ENCODE data around the gene TSC22D1. TPM values are rescaled to one million over a fixed set of nuclear protein-coding genes. Genes with fewer than 3 reads are reported as not detected.

The TSC22D1 gene
- total RNA-seq, 3 donors from 2014 or later: 249 to 299 (median 260) TPM

DNA sequence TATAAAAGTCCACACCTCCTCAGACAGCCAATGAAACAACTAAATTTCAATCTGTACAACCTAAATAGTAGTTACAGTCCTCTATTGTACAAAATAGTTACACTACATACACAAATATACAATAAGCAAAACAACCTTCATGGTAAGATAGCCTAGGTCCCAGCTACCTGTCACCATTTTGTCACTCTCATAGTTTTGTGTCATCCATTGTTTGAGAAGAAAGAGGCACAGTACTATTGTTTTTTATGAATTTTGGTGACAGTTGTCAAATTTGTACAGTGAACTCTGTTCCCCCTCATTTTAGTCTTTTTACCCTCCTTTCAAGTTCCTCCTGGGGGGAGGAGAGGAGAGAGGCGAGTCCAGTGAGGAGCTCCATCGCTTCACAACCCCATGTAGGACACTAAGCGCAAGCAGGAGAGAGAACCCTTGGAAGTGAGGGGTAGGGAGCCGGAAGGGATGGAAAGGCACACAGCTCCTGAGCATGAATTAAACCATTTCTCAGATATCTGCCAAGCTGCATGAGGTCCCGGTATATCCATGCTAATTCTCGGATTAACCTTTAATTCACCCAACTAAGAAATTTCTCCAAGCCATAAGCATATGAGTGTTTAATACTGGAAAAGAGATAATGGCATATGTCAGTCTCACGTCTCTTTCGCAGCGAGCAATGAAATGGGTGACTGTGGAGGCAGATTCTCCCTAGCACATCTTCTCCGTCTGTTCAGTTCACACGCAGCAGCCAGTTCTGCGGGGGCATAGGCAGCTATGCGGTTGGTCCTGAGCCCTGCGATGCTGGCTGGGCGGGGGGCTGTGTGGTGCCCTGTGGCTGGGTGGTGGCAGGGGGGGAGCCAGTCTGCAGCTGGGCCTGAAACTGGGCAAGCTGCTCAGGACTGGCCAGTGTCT is 142.0 kb downstream of the TSC22D1 start:
- Histone ChIP-seq H3K36me3 (ENCODE audit: low read depth) (no peaks in the 10 kb centered on the region), H3K4me3 (no peak overlapping the region), H3K4me1 (ENCODE audit: low read depth) (peaks cover 17% of the 10 kb centered on the region), H3K9me3 (no peaks in the 10 kb centered on the region)
- intact Hi-C loops (cut with DNase I, micrococcal nuclease): loop anchor here in 1 of 2 donors (10.0 kb wide), 1 partner anchor 379 kb away; no protein-coding TSS in a partner anchor
- no peak for ATAC-seq
- peak in 2 of 3 donors; percentile 41 to 56 for DNase-seq
- TF ChIP-seq, protein P1, sequence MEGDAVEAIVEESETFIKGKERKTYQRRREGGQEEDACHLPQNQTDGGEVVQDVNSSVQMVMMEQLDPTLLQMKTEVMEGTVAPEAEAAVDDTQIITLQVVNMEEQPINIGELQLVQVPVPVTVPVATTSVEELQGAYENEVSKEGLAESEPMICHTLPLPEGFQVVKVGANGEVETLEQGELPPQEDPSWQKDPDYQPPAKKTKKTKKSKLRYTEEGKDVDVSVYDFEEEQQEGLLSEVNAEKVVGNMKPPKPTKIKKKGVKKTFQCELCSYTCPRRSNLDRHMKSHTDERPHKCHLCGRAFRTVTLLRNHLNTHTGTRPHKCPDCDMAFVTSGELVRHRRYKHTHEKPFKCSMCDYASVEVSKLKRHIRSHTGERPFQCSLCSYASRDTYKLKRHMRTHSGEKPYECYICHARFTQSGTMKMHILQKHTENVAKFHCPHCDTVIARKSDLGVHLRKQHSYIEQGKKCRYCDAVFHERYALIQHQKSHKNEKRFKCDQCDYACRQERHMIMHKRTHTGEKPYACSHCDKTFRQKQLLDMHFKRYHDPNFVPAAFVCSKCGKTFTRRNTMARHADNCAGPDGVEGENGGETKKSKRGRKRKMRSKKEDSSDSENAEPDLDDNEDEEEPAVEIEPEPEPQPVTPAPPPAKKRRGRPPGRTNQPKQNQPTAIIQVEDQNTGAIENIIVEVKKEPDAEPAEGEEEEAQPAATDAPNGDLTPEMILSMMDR (IDR thresholded peaks at IDR 0.05): no peak

DNA sequence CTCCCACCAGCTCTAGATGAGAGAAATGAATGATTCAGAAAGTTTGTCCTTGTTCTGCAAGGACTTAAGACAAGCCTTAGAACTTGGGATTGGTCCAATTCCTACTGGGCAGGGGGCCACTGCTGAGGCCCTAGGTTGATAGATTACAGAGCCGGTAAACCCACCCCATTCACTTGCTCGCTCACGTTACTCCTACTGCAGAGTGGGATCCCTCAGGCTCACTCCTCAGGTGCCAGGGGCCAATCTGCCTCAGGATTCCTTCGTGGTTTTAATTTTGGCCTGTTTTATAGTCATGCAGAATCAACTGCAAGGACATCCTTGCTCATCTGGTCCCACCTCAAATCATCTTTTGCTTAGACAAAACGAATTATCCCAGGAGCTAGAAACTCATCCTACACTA is 143.5 kb downstream of the TSC22D1 start:
- Histone ChIP-seq H3K36me3 (ENCODE audit: low read depth) (no peaks in the 10 kb centered on the region), H3K4me1 (ENCODE audit: low read depth) (peaks cover 15% of the 10 kb centered on the region), H3K4me3 (no peak overlapping the region), H3K9me3 (no peaks in the 10 kb centered on the region)
- no peak for DNase-seq
- TF ChIP-seq, protein P1 (IDR thresholded peaks at IDR 0.05): no peak
- no peak for ATAC-seq
- intact Hi-C loops (cut with DNase I, micrococcal nuclease): loop anchor here in 1 of 2 donors (10.0 kb wide), 1 partner anchor 378 kb away; no protein-coding TSS in a partner anchor

DNA sequence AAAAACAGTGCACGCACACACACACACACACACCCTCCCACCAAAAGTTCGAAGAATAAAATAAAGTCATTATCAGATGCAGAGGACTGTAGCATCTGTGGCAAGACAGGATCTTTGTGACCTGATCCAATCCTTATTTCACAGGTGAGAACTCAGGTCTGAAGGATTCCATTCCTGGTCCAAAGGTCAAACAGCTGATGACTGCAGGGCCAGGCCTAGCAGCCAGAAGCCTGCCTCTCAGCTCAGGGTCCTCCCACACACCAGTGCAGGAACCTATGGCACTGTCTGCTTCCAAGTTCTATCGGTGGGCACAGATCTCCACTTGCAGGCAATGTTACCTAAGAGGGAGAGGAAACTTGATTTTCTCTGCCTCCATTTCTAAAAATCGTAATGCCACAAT is 145.0 kb downstream of the TSC22D1 start:
- no peaks in the 10 kb centered on the region for H3K9me3 ChIP-seq
- H3K36me3 ChIP-seq (ENCODE audit: low read depth): no peaks in the 10 kb centered on the region
- H3K4me3 ChIP-seq: no peak overlapping the region
- intact Hi-C loops (cut with DNase I, micrococcal nuclease): loop anchor here in 1 of 2 donors (10.0 kb wide), 1 partner anchor 376 kb away; no protein-coding TSS in a partner anchor
- TF ChIP-seq, protein P1 (IDR thresholded peaks at IDR 0.05): no peak
- peaks cover 11% of the 10 kb centered on the region for H3K4me1 ChIP-seq (ENCODE audit: low read depth)
- DNase-seq (peak in 2 of 3 donors; percentile 58 to 79), ATAC-seq (peak; percentile 70)

DNA sequence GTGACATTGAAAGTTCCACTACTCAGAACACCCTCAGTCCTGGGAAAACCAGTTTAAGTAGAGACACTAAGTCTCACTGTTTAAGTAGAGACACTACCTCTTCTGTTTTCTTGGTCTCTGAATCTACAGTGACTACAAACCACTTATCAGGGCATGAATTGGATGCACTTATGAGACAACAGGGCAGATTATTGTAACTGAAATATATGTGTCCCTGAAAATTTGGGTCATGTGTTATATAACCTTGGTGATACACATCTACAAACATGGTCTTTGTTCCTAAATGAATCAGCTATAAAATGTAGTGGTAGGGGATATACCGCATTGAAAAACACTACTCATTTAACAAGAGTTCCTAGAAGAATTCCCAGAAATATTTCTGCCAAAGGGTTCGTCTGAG is 146.8 kb downstream of the TSC22D1 start:
- Histone ChIP-seq H3K9me3 (no peaks in the 10 kb centered on the region), H3K4me3 (no peak overlapping the region), H3K4me1 (ENCODE audit: low read depth) (peaks cover 6% of the 10 kb centered on the region), H3K36me3 (ENCODE audit: low read depth) (no peaks in the 10 kb centered on the region)
- ATAC-seq (no peak), DNase-seq (no peak)
- intact Hi-C loops (cut with DNase I, micrococcal nuclease): no loop called here
- TF ChIP-seq, protein P1 (IDR thresholded peaks at IDR 0.05): no peak

DNA sequence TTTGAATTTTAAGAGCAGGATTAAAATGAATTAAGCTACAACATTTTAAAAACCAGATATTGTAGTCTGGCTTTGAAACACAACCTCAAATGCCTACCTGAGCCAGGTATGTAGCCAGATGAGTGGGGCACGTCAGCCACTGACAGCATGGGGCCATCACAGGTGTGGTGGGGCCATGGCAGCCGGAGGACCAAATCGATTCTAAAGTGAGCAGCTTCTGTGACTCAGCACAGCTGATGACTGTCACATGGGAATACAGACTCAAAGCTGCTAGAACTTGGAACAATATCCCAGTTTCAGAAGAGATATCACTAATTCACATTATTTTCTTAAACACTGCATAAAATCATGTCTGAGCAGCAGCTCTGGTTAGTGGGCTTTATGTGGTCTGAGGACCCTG is 149.7 kb downstream of the TSC22D1 start:
- H3K4me3 ChIP-seq: no peak overlapping the region
- peaks cover 3% of the 10 kb centered on the region for H3K4me1 ChIP-seq (ENCODE audit: low read depth)
- DNase-seq (no peak), ATAC-seq (no peak)
- intact Hi-C loops (cut with DNase I, micrococcal nuclease): no loop called here
- TF ChIP-seq, protein P1 (IDR thresholded peaks at IDR 0.05): no peak
- H3K36me3 ChIP-seq (ENCODE audit: low read depth): no peaks in the 10 kb centered on the region
- H3K9me3 ChIP-seq: no peaks in the 10 kb centered on the region

Data from mucosa of descending colon (tissue), 3 donors.